DMS153 treated with DMSO at 0.1 percent for 48 hours (cell line): Measurements from ENCODE around the gene PAX8.
A peak's percentile ranks its signal among the peaks of the same experiment; 100 is the strongest.
"Not testable (repeated sequence)": the region's sequence is repeated elsewhere in the genome, so short reads cannot be mapped to it uniquely, and the experiment has no call there.

ENCODE experiments used
- DNase-seq: peaks from one replicate; lab custom pipeline; 2025; ENCODE audit not compliant: unreplicated experiment; lab: John Stamatoyannopoulos, UW

PAX8 gene

DNA sequence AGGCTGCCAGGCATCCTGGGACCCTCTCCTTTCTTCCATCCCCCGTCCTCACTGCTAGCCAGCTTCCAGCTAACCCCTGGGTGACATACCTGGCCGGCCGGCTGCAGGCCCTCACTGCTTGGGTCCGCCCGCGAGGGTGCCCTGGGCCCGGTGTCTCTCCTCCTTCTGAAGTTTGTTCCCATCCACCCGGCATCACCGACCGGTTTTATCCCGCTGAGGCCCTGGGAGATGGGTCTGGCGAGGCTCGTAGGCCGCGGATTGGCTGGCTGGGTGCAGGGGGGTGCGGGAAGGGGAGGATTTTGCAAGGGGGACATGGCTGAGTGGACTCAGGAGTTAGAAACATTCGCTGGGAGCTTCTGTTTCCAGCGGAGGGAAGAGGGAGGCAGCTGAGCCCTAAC is at the start of gene PAX8:
Gene PAX8 (minus strand): TSS at position 180 of the 398 bp plus-strand sequence. CDS start 527 bp downstream, outside the sequence.
- DNase-seq: no peak

DNA sequence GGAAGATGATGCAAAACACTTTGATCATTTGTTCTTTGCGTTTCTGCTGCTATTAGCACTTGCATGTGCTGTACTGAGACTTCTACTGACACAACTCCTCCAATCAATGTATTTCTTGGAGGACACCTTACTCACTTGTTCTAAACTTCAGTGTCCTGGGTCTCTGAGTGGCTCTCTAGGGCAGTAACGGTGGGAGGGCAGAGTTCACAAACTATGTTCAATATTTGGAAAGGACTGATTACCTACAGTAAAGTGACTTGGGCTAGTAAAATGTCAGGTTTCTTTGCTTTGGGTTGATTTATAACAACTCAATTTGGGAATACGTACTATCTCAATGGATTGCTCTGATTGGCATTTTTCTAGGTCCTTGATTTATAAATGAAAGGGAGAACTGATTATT is 49.3 kb upstream of the PAX8 start:
- DNase-seq: no peak

DNA sequence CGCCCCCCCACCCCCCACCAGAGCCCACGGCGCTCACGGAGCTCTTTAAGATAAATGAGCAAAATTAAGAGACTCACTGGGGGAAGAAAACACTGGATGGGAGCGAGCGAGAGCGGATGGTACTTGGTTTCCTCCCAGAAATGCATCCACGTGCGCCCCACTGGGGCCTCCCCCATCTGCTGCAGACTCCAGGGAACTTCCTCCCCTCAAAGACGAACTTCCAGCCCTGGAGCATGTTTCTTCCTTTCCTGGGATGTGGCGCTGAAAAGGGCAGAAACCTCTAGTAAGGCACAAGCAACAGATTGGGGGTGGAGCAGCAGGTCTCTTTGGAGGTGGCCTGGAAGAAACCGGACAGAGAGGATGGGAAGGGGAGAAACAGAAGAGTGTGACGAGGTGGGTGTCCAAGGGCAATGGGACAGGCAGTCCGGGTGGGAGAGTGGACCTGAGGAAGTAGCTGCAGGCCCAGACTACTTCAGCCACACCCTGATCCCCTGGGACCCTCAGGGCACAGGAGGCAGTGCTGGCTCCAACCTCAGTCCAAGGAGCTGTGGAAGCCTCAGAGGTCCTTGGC is 46.5 kb upstream of the PAX8 start:
- not testable (repeated sequence) for DNase-seq

DNA sequence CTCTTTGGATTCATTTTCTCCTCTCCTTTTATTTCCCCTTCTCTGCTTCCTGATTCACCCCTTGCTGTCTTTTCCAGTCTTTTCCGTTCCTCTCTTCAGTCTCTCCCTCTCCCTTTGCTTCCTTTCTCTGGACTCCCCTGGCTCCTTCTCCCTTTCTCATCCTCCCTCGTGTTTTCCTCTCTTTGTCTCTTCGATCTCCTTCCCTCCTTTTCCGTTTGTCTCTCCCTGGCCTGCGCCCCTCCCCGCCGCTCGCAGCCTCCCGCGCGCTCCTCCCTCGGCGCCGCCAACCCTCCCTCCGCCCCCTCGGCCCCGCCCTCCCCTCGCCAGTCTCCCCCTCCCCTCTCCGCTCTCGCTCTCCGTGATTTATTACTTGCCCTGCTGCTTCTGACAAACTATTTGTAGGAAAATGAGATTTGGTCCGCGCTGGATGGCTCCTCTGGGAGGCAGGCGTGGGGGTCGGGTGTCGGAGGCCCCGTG is 46.0 kb upstream of the PAX8 start:
- peak; percentile 59 for DNase-seq

DNA sequence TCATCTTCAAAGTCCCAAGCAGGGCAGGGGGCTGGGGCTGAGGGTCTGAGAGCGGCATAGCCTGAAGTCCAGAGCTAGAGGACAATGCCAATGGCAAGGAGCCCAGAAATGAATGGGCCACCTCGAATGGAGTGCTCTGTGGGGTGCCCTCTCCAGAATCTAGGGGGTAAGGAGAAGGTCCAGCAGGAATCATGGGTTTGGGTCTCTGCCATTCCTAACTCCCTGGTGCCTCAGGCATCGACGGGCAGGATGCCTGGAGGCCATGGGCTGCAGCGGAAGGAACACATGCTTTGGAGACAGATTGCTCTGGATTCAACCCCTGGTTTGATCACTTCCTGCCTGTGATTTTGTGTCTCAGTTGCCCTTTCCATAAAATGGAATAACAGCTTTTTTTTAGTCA is 44.4 kb upstream of the PAX8 start:
- DNase-seq: not testable (repeated sequence)

DNA sequence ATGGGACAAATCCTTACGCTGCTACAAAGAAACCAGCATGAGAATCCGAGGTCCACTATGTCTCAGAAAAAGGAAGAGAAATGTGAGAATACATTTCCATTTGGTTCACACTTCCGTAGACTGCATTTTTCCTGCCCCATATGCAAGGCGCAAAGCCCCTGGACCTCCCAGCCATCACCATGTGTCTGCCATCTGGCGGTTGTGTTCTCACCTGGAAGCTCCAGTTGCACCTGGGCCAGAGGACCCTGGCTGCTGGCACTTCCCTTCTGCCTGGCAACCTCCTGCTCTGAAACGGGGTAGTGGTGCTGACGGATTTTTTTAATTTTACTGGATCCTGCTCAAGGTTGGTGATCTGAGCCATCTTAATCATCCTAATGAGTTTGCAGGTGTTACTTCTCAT is 41.4 kb upstream of the PAX8 start:
- not testable (repeated sequence) for DNase-seq

DNA sequence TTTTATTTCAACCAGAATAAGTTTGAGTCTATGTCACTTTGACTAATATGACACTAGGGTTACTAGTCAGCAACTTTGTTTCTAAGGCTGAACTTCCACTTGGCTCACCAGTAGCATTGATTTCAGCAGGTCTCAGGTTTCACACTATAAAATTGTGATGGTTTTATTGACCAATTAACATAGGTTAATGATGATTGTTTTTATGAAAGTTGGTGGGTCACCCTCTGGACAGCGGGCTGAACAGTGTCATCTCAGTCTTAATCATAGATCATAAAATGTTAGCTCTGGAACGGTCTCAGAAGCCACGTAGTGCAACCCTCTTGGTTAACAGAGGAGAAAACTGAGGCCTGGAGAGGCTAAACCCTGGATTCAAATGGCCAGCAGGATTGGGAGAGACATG is 40.2 kb upstream of the PAX8 start:
- DNase-seq: not testable (repeated sequence)

DNA sequence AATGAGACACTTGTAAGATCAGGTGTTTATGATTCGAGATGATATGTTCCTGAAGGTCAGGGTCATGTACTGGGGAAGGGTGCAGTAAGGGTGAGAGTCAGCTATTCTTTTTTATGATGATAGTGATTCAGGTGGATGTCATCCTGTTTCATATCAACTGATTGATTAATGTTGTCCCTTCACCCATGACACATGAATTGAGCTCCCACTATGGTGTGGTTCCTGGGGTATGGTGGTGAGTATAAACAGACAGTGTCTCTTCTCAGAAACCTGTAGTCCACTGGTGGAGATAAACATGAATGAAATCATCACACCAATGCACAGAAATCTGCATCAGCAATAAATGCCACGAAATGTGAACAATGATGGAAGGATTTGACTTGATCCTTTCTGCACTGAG is 37.4 kb upstream of the PAX8 start:
- no peak for DNase-seq

DNA sequence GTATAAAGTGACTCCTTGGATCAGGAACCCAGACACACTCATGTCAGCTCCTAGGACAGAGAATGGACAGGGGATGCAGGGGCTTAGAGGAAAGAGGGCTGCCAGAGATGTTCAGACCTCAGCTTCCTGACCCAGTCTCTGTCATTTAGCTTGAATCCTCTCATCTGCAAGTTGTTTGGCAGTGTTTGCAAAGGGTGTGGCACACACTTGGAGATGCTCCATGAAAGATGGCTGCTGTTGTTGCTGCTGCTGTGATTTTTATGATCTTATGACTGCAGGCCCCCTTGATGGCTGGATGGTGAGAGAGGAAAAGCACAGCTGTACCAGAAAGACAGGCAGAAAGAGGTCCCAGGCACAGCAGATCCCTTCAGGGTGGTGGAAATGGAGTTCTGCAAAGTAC is 35.9 kb upstream of the PAX8 start:
- DNase-seq: not testable (repeated sequence)

DNA sequence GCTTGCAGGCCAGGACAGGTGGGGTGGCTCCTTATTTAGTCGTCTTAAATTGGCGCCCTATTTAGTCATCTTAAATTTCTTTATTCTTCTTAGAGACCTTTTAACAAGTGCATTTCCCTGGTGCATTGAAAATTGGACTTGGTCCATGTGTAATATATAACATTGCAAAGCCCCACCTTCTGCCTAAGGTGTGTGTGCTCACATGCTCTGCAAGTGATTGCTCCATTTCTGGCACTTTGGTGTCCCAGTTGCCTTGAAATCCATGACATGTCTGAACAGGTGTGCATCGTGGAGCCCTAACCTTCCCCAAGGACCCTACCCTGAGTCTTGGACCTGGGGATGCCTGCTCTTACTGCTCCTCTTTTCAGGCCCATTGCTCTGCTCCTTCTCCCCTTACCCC is 35.5 kb upstream of the PAX8 start:
- DNase-seq: not testable (repeated sequence)

DNA sequence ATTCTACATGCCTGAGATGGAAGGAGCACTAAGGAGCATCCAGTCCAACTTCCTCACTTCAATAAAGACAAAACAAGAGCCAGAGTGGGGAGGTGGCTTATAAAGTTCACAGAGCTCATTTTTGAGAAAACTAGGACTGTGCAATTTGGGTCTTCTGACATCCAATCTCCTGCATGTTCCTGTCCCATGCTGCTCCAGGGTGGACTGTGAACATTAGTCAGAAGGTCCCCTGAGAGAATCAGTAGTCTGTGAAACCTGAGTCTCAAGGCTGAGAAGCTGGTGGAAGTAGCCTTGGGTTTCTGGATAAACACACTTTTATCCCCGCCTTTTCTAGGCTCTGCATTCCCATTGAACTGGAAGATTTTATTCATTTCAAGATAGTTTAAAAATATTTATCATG is 33.1 kb upstream of the PAX8 start:
- DNase-seq: not testable (repeated sequence)

DNA sequence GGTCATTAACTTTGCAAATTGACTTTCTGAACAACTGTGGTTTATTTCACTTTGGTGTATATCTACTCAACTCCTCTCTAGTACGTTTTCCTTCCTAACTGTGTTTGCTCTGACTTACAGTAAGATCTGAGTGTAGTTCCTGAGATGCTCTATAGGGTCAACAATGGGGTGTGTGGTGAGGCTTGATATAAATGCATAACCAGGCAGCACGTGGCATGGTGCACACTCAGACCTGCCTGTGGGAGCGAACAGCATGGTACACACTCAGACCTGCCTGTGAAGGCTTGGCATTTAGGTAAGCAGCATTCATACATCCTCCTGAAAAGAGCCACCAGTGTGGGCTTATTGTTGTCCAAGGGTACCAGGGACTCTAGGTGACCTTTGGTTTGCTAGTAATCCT is 32.5 kb upstream of the PAX8 start:
- DNase-seq: not testable (repeated sequence)

DNA sequence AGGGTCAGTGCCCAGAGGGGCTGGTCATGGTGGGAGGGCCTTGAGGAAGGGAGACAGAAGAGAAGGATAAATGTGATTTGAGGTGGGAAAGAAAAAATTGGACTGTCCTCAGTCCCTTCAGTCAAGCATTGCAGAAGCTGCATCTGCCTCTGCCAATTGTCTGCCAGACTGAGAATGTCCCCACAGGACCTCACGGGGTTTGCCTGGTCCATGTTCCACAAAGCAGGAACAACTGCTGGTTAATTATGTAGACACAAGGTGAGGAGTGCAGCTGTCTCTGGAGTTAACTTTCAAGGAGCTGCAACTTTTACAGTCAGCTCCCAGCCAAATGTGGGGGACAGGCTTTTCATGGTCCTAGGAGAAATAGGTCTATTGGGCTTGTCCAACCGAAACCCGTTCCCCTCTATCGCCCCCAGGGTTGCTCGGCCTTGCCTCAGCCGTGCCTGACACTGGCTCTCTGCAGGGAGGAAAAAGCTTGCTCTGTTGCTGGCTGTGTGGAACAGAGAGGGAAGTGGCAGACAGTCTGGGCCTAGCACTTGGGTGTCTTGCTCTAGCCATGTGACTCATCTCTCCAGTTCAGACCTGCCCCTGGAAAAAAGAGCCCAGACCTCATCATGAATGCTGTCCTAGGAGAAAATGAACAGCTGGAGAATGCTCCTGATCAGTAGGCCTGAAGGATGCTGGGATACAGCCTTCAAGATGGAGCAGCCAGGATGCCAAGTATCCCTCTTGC is 31.1 kb upstream of the PAX8 start:
- DNase-seq: no peak

DNA sequence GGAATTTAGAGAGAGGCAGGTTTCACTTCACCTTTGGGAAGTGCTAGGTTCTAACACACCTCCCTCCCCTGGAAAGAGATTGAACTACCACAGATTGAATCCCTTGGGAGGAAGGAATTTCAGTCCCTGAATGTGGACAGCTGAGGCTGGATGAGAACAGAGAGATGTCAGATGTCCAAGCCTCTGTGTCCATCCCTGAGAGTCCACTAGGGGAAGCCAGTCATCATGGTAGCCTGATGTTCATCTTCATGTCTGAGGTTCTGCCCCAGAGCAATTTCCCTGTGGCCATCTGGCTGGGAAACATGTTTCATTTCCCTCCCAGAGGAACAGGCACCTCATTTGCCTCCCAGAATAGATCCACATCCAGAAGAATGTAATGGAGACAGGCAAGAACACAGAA is 30.1 kb upstream of the PAX8 start:
- not testable (repeated sequence) for DNase-seq

DNA sequence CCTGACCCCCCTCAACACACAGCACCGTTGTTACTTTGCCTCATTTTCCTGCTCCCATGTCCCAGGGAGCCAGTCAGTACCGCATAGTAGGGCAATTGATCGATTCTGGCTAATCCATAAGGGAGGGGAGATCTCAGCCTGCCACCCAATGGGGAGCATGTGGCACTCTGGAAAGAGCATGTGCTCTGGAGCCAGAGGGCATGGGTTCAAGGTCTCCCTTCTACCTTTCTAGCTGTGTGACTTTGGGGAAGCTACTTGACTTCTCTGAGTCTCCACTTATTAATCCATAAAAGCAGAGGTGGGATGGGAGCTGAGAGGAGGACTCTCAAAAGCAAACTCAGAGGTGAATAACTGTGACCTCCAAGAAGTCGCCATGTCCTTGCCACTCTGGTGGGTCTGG is 27.5 kb upstream of the PAX8 start:
- not testable (repeated sequence) for DNase-seq

DNA sequence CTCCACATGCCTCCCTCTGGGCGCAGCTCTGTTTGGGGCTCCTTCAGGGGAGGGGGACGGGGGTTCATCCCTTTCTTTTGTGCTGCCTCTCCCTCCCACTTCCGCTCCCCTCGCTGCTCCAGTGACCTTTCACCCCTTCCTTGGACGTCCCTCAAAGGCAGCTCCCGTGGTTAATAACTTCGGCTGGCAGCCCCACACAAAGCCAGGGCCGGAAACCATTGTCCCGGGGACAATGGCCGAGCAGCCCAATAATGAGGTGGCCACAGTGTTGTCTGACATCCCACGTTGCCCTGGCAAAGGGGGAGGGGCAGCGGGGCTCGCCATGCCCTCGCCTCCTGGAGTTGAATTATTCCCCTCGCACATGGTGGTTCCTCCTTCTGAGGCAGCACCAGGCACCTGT is 27.0 kb upstream of the PAX8 start:
- DNase-seq: not testable (repeated sequence)

DNA sequence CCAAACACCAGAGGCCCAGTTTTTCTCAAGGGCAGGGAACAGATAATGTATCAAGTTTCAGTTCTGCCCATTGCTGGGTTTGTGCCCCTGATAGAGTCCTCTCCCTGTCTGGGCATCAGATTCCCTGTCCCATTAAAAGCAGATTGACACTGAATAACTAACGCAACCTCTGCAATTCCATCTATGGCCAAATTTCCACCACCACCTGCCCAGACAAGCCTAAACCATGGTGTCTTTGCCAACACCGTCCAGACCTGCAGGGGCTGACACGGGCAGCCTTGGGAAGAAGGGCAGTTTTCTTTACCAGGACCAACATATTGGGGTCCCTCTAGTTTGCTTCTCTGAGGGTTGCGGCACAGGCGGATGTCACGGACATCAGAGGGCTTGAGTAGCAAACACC is 26.4 kb upstream of the PAX8 start:
- DNase-seq: no peak

DNA sequence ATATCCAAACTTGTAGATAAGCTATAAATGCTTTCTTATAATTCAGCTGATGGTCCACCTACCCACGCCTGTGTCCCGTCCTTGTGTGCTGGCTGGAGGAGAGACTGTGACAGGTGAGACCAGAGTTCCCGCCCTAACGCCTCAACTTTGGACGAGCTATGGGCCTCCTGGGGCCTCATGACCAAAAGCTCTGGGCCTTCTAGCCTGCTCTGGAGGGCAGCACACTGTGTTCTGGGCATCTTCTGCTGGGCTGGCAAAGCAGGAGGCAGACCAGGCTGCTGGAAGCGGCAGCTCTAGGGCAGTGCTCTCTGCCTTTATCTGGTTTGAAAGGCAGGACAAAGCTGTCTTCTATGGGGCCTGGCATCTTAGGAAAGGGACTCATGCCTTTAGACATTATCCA is 26.0 kb upstream of the PAX8 start:
- DNase-seq: no peak

DNA sequence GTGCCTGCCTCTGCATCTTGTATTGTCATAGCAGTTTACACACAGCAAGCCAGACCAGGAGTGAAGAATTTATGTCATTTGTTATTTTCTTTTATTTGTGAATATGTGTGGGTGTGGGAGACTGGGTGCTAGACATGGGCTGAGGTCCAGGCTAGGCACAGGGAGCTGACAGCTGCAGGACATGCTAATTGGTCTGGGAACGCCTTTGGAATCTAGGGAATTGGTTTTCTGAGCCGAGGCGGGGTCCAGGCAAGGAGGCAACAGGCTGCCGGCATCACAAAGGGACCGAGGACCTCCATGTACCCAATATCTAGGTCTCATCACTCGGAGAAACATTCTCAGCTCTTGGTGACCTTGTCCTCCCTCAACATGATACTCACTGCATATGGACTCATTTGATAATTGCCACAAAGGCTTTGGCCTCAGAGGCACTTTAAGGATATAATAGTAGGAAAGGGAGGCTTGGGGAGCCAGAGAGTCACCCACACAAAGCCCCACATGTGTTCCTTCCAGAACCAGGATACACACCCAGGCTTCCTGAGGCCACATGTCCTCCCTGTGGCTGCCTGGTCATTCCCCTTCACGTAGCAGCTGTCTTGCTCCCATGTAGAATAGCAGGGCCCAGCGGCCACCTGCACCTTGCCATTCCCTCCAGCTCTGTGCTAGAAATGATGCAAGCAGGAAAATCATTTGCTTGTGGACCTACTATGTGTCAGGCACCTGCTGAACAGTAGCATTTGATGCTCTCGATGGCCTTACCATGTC is 23.7 kb upstream of the PAX8 start:
- DNase-seq: not testable (repeated sequence)

DNA sequence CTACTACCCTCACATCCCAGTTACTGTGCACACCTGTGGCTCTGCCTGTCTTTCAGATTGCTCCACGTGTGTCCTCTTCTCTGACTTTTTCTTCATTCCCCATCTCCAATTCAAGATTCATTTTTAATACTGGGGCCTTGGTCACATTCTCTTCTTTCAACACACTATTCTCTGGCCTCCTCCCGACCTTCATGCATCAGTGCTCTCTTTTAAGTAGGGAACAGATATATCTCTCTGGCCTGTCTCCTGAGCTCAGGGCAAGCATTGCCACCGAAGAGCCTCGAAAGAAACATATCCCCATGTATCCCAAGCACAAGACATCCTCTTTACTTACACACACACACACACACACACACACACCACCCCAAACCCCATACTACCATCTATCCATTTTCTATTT is 21.6 kb upstream of the PAX8 start:
- DNase-seq: no peak

DNA sequence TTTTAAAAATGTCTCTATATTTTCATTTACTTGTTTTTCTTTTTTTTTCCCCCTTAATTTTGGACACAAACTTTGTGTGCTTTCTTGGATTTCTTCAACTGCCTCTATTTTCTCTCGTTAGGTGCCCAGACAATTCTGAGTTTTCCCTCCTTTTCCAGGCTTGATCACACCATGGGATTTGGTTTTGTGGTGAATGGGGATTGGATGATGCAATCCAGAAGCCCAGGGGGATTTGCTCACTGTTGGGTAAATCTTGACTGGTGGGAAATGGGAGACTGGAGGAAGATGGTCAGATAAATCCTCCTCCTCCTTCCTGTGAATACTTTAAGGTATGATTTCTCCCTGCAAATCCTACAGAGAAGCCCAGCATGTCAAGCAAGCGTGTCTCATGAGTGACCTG is 19.5 kb upstream of the PAX8 start:
- DNase-seq: no peak

DNA sequence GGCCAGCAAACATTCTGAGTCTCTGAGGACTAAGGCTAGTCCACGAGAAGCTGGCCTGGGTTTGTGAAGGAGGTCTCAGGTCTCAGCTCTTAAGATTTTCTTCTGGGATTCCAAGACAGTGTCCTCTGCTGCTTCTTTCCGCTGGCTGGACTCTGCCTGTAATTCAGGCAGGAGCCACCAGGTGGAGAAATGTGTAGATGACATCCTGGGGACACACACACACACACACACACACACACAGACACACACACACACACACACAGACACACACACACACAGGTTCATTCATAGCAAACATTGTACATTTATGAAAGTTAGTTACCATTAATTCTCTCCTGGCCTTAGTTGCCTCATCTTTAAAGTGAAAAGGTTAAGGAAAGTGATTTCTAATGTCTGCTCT is 18.9 kb upstream of the PAX8 start:
- not testable (repeated sequence) for DNase-seq
